Left ventricle myocardium inferior (tissue), 1 donor: Measurements from ENCODE around the gene PRDM16. TPM values are rescaled to one million over a fixed set of nuclear protein-coding genes. Genes with fewer than 3 reads are reported as not detected.

Source experiments
- DNase-seq: peaks from one replicate; pipeline ENCODE4 v3.0.0-alpha.2; 2020
- H3K27ac ChIP-seq: fragments of 200-600 bp; replicated peaks from 2 replicates; pipeline ENCODE4 v1.8.0; 2021
- H3K27me3 ChIP-seq: fragments of 200-600 bp; 2 replicates; pipeline ENCODE4 v1.8.0; 2021; ENCODE audit warnings: low read depth
- H3K36me3 ChIP-seq: fragments of 200-600 bp; 2 replicates; pipeline ENCODE4 v1.8.0; 2021
- H3K4me1 ChIP-seq: fragments of 200-600 bp; 2 replicates; pipeline ENCODE4 v1.8.0; 2021
- H3K4me3 ChIP-seq: fragments of 200-600 bp; 2 replicates; pipeline ENCODE4 v1.8.0; 2021; ENCODE audit warnings: mild to moderate bottlenecking, moderate library complexity
- H3K9me3 ChIP-seq: fragments of 200-600 bp; replicated peaks from 2 replicates; pipeline ENCODE4 v1.8.0; 2021
- intact Hi-C: fragments of 100-400 bp; cut with micrococcal nuclease; formaldehyde crosslinking; loops from one replicate; pipeline ENCODE4 v1.11.0; 2022
- total RNA-seq: library from RNA; stranded (reverse); fragmentation: NEBNext Ultra II Directional; extraction: Animal tissue kit (Norgen Biotek cat#: 25700); gene quantifications from one replicate; pipeline ENCODE4 v1.2.1, GENCODE V29; 2021
- TF ChIP-seq, protein P1 (sequence below): fragments of 200-600 bp; IDR thresholded peaks from 2 replicates; pipeline ENCODE4 v1.8.0; 2021; ENCODE audit warnings: antibody characterized with exemption, mild to moderate bottlenecking, borderline replicate concordance
- donor health status: DM: no; HTN: yes; CAD: no; lungs with severe emphysema.

PRDM16 gene
- total RNA-seq, 1 donor from 2014 or later = 16.6 TPM

- TF ChIP-seq, protein P1, sequence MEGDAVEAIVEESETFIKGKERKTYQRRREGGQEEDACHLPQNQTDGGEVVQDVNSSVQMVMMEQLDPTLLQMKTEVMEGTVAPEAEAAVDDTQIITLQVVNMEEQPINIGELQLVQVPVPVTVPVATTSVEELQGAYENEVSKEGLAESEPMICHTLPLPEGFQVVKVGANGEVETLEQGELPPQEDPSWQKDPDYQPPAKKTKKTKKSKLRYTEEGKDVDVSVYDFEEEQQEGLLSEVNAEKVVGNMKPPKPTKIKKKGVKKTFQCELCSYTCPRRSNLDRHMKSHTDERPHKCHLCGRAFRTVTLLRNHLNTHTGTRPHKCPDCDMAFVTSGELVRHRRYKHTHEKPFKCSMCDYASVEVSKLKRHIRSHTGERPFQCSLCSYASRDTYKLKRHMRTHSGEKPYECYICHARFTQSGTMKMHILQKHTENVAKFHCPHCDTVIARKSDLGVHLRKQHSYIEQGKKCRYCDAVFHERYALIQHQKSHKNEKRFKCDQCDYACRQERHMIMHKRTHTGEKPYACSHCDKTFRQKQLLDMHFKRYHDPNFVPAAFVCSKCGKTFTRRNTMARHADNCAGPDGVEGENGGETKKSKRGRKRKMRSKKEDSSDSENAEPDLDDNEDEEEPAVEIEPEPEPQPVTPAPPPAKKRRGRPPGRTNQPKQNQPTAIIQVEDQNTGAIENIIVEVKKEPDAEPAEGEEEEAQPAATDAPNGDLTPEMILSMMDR = no peak
- Histone ChIP-seq H3K36me3 (no peaks in the 10 kb centered on the region), H3K27me3 (peaks cover 81% of the 10 kb centered on the region), H3K4me3 (no peak overlapping the region), H3K27ac (no peak overlapping the region), H3K4me1 (no peaks in the 10 kb centered on the region), H3K9me3 (peaks cover 9% of the 10 kb centered on the region)
- DNase-seq = no peak
- intact Hi-C loops = no loop called here
These were observed 372.4 kb downstream of the PRDM16 start for GRCh38 chr1:3441410-3441847.

- Histone ChIP-seq H3K9me3 (peaks cover 10% of the 10 kb centered on the region), H3K27ac (no peak overlapping the region), H3K36me3 (no peaks in the 10 kb centered on the region), H3K27me3 (peaks cover 80% of the 10 kb centered on the region), H3K4me1 (no peaks in the 10 kb centered on the region), H3K4me3 (no peak overlapping the region)
- intact Hi-C loops = no loop called here
- no peak for DNase-seq
- TF ChIP-seq, protein P1 = no peak
These were observed 372.9 kb downstream of the PRDM16 start for GRCh38 chr1:3441880-3442279.

DNA sequence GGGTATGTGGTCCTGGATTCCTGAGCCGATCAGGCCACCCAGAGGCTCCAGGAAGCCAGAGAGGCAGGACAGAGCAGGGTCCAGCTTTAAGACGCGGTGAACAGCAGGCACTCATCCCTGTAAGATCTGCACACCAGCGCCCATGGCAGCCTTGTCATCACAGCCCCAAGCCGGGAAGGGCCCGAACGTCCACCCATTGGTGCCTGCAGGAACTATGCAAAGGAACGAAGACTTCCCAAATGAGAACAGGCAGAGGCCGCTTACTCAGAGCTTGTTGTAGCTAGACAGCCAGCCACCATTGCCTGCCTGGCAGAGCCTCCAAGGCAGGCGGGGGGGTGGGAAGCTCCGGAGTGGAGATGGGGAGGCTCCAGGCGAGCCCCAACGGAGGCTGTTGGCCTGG lies 373.3 kb downstream of the PRDM16 start:
- H3K27ac ChIP-seq = no peak overlapping the region
- H3K27me3 ChIP-seq = peaks cover 80% of the 10 kb centered on the region
- no peak overlapping the region for H3K4me3 ChIP-seq
- DNase-seq = no peak
- no peaks in the 10 kb centered on the region for H3K36me3 ChIP-seq
- H3K4me1 ChIP-seq = no peaks in the 10 kb centered on the region
- intact Hi-C loops = no loop called here
- H3K9me3 ChIP-seq = peaks cover 12% of the 10 kb centered on the region
- TF ChIP-seq, protein P1 = no peak

DNA sequence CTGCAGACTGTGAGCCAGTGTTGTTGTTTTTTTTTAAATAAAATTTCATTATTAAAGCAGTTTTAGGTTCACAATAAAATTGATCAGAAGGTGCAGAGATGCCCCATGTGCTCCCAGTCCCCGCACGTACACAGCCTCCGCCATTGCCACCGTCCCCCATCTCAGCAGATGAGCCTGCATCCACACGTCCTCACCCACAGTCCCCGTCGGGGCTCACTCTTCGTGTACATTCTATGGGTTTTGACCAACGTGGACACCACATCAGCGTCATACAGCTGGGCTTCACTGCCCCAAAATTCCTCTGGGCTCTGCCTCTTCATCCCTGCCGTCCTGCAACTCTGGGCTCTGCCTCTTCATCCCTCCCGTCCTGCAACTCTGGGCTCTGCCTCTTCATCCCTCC lies 373.9 kb downstream of the PRDM16 start:
- TF ChIP-seq, protein P1 = no peak
- H3K9me3 ChIP-seq = peaks cover 17% of the 10 kb centered on the region
- peaks cover 80% of the 10 kb centered on the region for H3K27me3 ChIP-seq
- intact Hi-C loops = no loop called here
- no peak overlapping the region for H3K4me3 ChIP-seq
- H3K36me3 ChIP-seq = no peaks in the 10 kb centered on the region
- DNase-seq = no peak
- no peaks in the 10 kb centered on the region for H3K4me1 ChIP-seq
- no peak overlapping the region for H3K27ac ChIP-seq

DNA sequence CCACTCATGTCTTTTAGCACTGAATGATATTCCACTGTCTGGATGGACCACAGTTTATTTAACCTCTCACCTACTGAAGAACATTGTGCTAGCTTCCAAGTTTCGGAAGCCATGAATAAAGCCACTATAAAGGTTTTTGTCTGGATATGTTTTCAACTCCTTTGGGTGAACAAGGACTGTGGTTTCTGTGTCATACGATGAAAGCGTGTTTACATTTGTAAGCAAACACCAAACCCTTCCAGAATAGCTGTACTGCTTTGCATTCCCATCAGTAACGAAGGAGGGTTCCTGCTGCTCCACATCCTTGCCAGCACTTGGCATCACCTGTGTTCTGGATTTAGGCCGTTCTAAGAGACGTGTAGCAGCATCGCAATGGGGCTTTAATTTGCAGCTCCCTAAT lies 374.8 kb downstream of the PRDM16 start:
- TF ChIP-seq, protein P1 = no peak
- H3K36me3 ChIP-seq = no peaks in the 10 kb centered on the region
- no peak overlapping the region for H3K27ac ChIP-seq
- H3K9me3 ChIP-seq = peaks cover 21% of the 10 kb centered on the region
- DNase-seq = no peak
- no peak overlapping the region for H3K4me3 ChIP-seq
- H3K27me3 ChIP-seq = peaks cover 77% of the 10 kb centered on the region
- intact Hi-C loops = no loop called here
- H3K4me1 ChIP-seq = no peaks in the 10 kb centered on the region

DNA sequence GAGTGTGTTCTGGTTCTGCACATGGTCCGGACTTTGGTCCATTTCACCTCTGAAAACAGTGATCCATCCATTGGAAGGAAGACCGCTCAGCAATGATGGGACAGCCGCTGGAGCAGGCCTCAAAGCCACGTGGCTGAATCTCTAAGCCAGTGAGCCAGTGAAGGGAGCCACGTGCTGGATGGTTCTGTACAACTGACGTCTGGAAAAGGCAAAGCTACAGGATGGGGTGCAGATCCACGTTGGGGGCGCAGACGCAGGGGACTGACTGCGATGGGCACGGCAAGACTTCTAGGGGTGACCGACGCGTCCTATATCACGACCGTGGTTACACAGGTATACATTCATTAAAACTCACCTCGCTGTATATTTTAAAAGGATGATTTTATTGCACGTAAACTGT lies 375.3 kb downstream of the PRDM16 start:
- intact Hi-C loops = no loop called here
- TF ChIP-seq, protein P1 = no peak
- no peak overlapping the region for H3K27ac ChIP-seq
- no peak overlapping the region for H3K4me3 ChIP-seq
- H3K4me1 ChIP-seq = no peaks in the 10 kb centered on the region
- DNase-seq = no peak
- H3K9me3 ChIP-seq = peaks cover 21% of the 10 kb centered on the region
- H3K27me3 ChIP-seq = peaks cover 73% of the 10 kb centered on the region
- no peaks in the 10 kb centered on the region for H3K36me3 ChIP-seq
